Endodermal cell (in vitro differentiated cells): ENCODE data around the gene PSMF1. TPM values are rescaled to one million over a fixed set of nuclear protein-coding genes. Genes with fewer than 3 reads are reported as not detected.

Experiments used
- DNase-seq: peaks from one replicate; pipeline ENCODE4 v3.0.0-alpha.2; 2017
- H3K27ac ChIP-seq: 2 replicates; pipeline ENCODE4 v1.5.1; 2013; ENCODE audit warnings: mild to moderate bottlenecking, low read depth, low read length, moderate library complexity
- H3K27me3 ChIP-seq: 2 replicates; pipeline ENCODE4 v1.6.1; 2013; ENCODE audit warnings: mild to moderate bottlenecking, low read length, moderate library complexity; ENCODE audit not compliant: insufficient read depth, control insufficient read depth, poor library complexity, severe bottlenecking
- H3K36me3 ChIP-seq: 2 replicates; pipeline ENCODE4 v1.7.0; 2013; ENCODE audit warnings: mild to moderate bottlenecking, low read length, moderate library complexity; ENCODE audit not compliant: control insufficient read depth, insufficient read depth
- H3K4me1 ChIP-seq: one replicate; pipeline ENCODE4 v1.7.0; 2013; ENCODE audit warnings: low read length; ENCODE audit not compliant: control insufficient read depth, insufficient read depth
- H3K4me3 ChIP-seq: 2 replicates; pipeline ENCODE4 v1.5.1; 2013; ENCODE audit warnings: mild to moderate bottlenecking, low read length, moderate library complexity
- H3K9ac ChIP-seq: 2 replicates; pipeline ENCODE4 v1.6.1; 2013; ENCODE audit warnings: mild to moderate bottlenecking, low read length, moderate library complexity; ENCODE audit not compliant: poor library complexity, severe bottlenecking; ENCODE audit errors: extremely low read depth
- H3K9me3 ChIP-seq: 2 replicates; pipeline ENCODE4 v1.6.1; 2013; ENCODE audit warnings: mild to moderate bottlenecking, low read length, moderate library complexity; ENCODE audit not compliant: control insufficient read depth
- H3K27ac Mint-ChIP-seq: 2 replicates; pipeline ENCODE4 v1.8.0; 2020; ENCODE audit warnings: mixed read lengths
- H3K27me3 Mint-ChIP-seq: 2 replicates; pipeline ENCODE4 v1.8.0; 2021; ENCODE audit warnings: mild to moderate bottlenecking, mixed read lengths; ENCODE audit not compliant: insufficient read depth
- H3K36me3 Mint-ChIP-seq: 2 replicates; pipeline ENCODE4 v1.8.0; 2020; ENCODE audit warnings: low read depth, mixed read lengths
- H3K4me1 Mint-ChIP-seq: 2 replicates; pipeline ENCODE4 v1.8.0; 2020; ENCODE audit warnings: mixed read lengths
- H3K4me3 Mint-ChIP-seq: 2 replicates; pipeline ENCODE4 v1.8.0; 2020; ENCODE audit warnings: mild to moderate bottlenecking, moderate library complexity, mixed read lengths
- H3K9me3 Mint-ChIP-seq: 2 replicates; pipeline ENCODE4 v1.8.0; 2020; ENCODE audit warnings: mild to moderate bottlenecking, mixed read lengths
- CTCF ChIP-seq: fragments of 200-600 bp; sonication (generic); conservative IDR thresholded peaks from 2 replicates; pipeline ENCODE4 v1.5.0; 2021; ENCODE audit warnings: antibody characterized with exemption, mild to moderate bottlenecking
- WGBS, 2 experiments: methylation state at CpG; one replicate each; pipeline versions ENCODE4 v1.1.5 to v1.1.7; 2013; ENCODE audit warnings: missing lambda C conversion rate in 2 of 2, mixed read lengths in 1 of 2; ENCODE audit not compliant: insufficient coverage in 1 of 2, insufficient read length in 1 of 2; 5-methylcytosine and 5-hydroxymethylcytosine counted together
- total RNA-seq, 2 donors: library from RNA; stranded (reverse); fragmentation: NEBNext Ultra II Directional in 1 of 2; extraction: Animal tissue kit (Norgen Biotek cat#: 25700) in 1 of 2; gene quantifications; 2 replicates in 1 of 2; 3 replicates in 1 of 2; pipeline ENCODE4 v1.2.1, GENCODE V29; 2021

The PSMF1 gene
- total RNA-seq, 2 donors from 2014 or later = 72.5 to 84.7 TPM

DNA sequence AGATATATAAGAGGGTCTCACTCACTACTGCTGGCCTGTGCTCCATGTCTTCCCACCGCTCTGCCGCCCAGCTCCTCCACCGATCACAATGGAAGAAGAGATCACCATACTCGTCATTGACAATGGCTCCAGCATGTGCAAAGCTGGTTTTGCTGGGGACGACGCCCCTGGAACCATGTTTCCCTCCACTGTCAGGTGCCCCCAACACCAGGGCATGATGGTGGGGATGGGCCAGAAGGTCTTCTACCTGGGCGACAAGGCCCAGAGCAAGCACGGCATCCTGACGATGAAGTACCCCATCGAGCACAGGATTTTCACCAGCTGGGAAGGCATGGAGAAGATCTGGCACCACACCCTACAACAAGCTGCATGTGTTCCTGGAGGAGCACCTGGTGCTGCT lies 42.1 kb downstream of the PSMF1 start:
- Mint-ChIP-seq H3K4me1 (no peaks in the 10 kb centered on the region), H3K36me3 (peaks cover 54% of the 10 kb centered on the region), H3K4me3 (no peak overlapping the region), H3K9me3 (no peaks in the 10 kb centered on the region), H3K27ac (no peak overlapping the region), H3K27me3 (no peaks in the 10 kb centered on the region)
- no peaks in the 10 kb centered on the region for H3K4me1 ChIP-seq
- WGBS, 2 experiments = 94 to 100% methylated on average over 4 to 10 of the region's 10 CpGs
- no peak for TF ChIP-seq CTCF
- H3K9ac ChIP-seq = no peak overlapping the region
- no peak overlapping the region for H3K4me3 ChIP-seq
- no peaks in the 10 kb centered on the region for H3K27me3 ChIP-seq
- no peak overlapping the region for H3K27ac ChIP-seq
- H3K36me3 ChIP-seq = peaks cover 46% of the 10 kb centered on the region
- H3K9me3 ChIP-seq = peaks cover 6% of the 10 kb centered on the region
- DNase-seq = no peak

DNA sequence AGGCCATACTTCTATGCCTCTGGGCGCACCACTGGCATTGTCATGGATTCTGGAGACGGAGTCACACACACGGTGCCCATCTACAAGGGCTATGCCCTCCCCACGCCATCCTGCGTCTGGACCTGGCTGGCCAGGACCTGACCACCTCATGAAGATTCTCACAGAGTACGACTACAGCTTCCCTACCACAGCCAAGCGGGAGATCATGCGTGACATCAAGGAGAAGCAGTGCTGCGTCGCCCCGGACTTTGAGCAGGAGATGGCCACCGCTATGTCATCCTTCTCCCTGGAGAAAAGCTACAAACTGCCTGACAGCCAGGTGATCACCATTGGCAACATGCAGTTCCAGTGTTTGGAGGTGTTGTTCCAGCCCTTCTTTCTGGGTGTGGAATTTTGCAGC lies 42.6 kb downstream of the PSMF1 start:
- peaks cover 46% of the 10 kb centered on the region for H3K36me3 ChIP-seq
- no peak for TF ChIP-seq CTCF
- H3K4me3 ChIP-seq = no peak overlapping the region
- no peak for DNase-seq
- Mint-ChIP-seq H3K4me3 (no peak overlapping the region), H3K36me3 (peaks cover 54% of the 10 kb centered on the region), H3K27ac (no peak overlapping the region), H3K4me1 (no peaks in the 10 kb centered on the region), H3K27me3 (no peaks in the 10 kb centered on the region), H3K9me3 (no peaks in the 10 kb centered on the region)
- H3K9me3 ChIP-seq = peaks cover 5% of the 10 kb centered on the region
- H3K27me3 ChIP-seq = no peaks in the 10 kb centered on the region
- H3K9ac ChIP-seq = no peak overlapping the region
- no peaks in the 10 kb centered on the region for H3K4me1 ChIP-seq
- H3K27ac ChIP-seq = no peak overlapping the region
- WGBS, 2 experiments = 96 to 98% methylated on average over 12 of the region's 12 CpGs

DNA sequence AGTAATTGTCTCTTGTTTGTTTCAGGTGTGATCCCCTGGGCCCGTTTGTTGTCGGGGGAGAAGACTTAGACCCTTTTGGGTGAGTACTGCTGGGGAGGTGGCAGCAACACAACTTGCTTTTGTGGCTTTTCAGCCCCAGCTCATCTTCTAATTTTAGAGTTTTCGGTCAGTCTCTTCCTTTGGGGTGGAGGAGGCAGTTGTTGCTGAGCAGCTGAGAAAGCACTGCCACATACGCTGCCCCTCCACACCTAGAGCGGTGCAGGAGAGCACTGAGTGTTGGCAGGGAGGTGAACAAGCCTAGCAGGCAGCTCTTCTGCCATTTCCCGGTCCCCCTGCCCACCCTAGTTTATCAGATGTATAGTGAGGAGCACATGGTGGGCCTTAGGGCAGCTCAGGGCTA lies 44.7 kb downstream of the PSMF1 start:
- H3K36me3 ChIP-seq = peaks cover 64% of the 10 kb centered on the region
- no peak overlapping the region for H3K9ac ChIP-seq
- H3K27ac Mint-ChIP-seq = peak overlapping the region; percentile 18
- no peak for DNase-seq
- no peaks in the 10 kb centered on the region for H3K27me3 Mint-ChIP-seq
- 96 to 100% methylated on average over 1 to 6 of the region's 6 CpGs for WGBS, 2 experiments
- H3K27ac ChIP-seq = no peak overlapping the region
- H3K4me1 Mint-ChIP-seq = no peaks in the 10 kb centered on the region
- no peak for TF ChIP-seq CTCF
- no peak overlapping the region for H3K4me3 ChIP-seq
- no peaks in the 10 kb centered on the region for H3K27me3 ChIP-seq
- no peaks in the 10 kb centered on the region for H3K9me3 Mint-ChIP-seq
- H3K4me3 Mint-ChIP-seq = no peak overlapping the region
- H3K4me1 ChIP-seq = no peaks in the 10 kb centered on the region
- no peaks in the 10 kb centered on the region for H3K9me3 ChIP-seq
- H3K36me3 Mint-ChIP-seq = peaks cover 62% of the 10 kb centered on the region
